HUES6 (cell line): ENCODE data around the gene SSC4D.

Source experiments
- H3K27ac ChIP-seq: 2 replicates; pipeline ENCODE4 v1.7.0; 2013; ENCODE audit warnings: low read depth, mild to moderate bottlenecking, low read length, inconsistent platforms
- H3K27me3 ChIP-seq: 2 replicates; pipeline ENCODE4 v1.6.1; 2013; ENCODE audit warnings: low read length; ENCODE audit not compliant: control insufficient read depth, insufficient read depth
- H3K36me3 ChIP-seq: 2 replicates; pipeline ENCODE4 v1.6.1; 2013; ENCODE audit warnings: low read length; ENCODE audit not compliant: control insufficient read depth, insufficient read depth
- H3K4me1 ChIP-seq: 2 replicates; pipeline ENCODE4 v1.6.1; 2013; ENCODE audit warnings: low read length; ENCODE audit not compliant: control insufficient read depth, insufficient read depth
- H3K4me3 ChIP-seq: 2 replicates; pipeline ENCODE4 v1.5.1; 2013; ENCODE audit warnings: low read depth, low read length
- H3K9ac ChIP-seq: one replicate; pipeline ENCODE4 v1.6.1; 2013; ENCODE audit warnings: mild to moderate bottlenecking, low read length
- H3K9me3 ChIP-seq: 2 replicates; pipeline ENCODE4 v1.6.1; 2013; ENCODE audit warnings: low read depth, low read length; ENCODE audit not compliant: control insufficient read depth, insufficient read depth

SSC4D gene

DNA sequence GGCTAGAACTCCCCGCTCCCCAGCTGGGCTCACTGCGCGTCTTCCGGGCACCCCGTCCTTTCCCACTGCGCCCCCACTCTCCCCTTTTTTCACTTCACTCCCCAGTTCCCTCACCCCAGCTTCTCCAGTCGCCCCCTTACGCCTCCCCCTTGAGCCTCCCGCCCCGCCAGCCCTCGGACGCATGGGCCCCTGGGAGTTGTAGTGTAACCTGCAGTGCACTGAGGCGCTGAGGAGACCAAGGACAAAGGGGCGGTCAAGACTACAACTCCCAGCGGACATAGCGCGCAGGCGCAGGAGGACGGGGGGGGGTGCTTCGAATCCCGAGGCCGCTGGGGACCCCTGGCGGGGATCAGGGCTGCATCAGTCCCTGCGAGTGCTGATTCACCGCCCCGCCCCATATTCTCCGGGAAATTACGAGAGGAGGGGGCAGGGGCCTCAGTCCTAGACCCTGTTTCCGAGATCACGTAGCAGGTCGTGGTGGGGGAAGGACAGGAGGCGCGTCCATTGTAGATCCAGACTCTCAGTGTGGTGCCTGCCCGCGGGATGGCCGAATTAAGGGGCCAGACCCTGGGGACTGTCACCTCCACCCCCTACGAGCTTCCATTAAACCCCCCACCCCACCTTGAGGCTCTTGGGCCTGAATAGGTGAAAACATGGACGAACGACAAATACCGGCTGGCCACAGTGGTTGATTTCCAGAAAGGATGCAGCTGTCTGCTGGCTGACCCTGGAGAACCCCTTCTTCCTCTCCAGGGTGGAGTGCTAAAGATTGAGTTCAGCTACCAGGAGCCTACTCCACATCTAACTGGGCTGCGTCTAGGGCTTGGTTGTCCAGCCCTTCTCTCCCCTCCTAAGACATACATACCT is 50.2 kb downstream of the SSC4D start:
- Histone ChIP-seq H3K9me3 (peaks cover 9% of the 10 kb centered on the region; the same call in 1 of the 2 replicates), H3K27ac (peak overlapping the region; percentile 98), H3K27me3 (no peaks in the 10 kb centered on the region), H3K9ac (peak overlapping the region; percentile 98), H3K4me1 (peaks cover 16% of the 10 kb centered on the region), H3K4me3 (peak overlapping the region; percentile 91), H3K36me3 (peaks cover 36% of the 10 kb centered on the region)

- peak within 1 kb of the TSS; percentile 98 for H3K9ac ChIP-seq
- peaks cover 9% of the 10 kb centered on the region; the same call in 1 of the 2 replicates for H3K9me3 ChIP-seq
- H3K4me3 ChIP-seq: peak within 1 kb of the TSS; percentile 91
- H3K36me3 ChIP-seq: peaks cover 42% of the 10 kb centered on the region
- H3K27ac ChIP-seq: peak within 1 kb of the TSS; percentile 98
- H3K27me3 ChIP-seq: no peaks in the 10 kb centered on the region
- H3K4me1 ChIP-seq: peaks cover 10% of the 10 kb centered on the region
Observed at GRCh38 chr7:76358481-76359110, 50.9 kb downstream of the SSC4D start, which contains the start of gene YWHAG. YWHAG (minus strand) TSS chr7:76358991; CDS start chr7:76358808, 183 bp downstream.

DNA sequence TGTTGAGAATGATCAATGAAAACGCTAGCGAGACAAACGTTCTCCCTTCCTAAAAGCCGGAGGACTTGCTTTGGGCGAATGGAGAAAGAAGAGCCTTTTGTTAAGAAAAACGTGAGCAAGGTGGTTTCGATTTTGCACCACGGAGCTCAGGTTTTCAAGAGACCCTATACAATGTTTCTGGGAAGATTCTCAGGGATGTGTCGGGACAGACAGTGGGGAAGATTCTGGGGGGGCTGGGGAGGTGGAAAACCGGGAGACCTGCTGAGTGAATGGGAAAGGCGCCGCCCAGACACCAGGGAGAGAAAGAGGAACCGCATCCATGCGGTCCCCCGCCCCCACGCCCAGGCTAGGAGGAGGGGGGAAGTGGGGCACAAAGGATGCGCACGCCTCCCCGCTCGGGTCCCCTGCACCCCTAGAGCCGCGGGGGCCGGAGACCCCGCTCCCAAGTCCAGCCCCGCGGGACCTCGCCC is 51.5 kb downstream of the SSC4D start:
- Histone ChIP-seq H3K4me3 (peak overlapping the region; percentile 91), H3K9ac (peak overlapping the region; percentile 98), H3K4me1 (peaks cover 10% of the 10 kb centered on the region), H3K27me3 (no peaks in the 10 kb centered on the region), H3K9me3 (peaks cover 9% of the 10 kb centered on the region; the same call in 1 of the 2 replicates), H3K36me3 (peaks cover 46% of the 10 kb centered on the region), H3K27ac (peak overlapping the region; percentile 98)

DNA sequence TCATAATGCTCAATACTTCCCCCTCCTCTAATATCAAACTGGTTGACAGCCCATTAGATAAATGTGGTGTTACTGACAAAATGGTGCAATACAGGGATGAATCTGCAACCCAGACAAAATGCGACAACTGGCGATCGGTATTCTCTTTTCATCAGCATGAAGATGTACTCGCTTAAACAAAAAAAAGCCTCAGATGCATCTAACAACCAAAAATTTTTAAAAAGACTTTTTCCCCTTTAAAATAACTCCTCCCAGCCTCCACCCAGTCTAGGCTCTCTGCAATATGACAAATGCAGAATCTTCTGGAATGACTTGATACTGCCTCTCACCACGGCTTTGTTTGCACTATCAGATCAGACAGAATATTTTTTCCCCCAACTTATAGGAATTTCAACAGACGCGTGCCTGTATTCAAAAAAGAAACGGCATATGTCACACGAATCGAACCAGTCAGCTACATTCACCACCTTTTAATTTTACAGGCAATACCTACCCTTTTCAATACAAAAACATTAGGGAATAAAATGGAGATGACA is 52.0 kb downstream of the SSC4D start:
- Histone ChIP-seq H3K36me3 (peaks cover 46% of the 10 kb centered on the region), H3K27me3 (no peaks in the 10 kb centered on the region), H3K9me3 (peaks cover 9% of the 10 kb centered on the region; the same call in 1 of the 2 replicates), H3K27ac (peak overlapping the region; percentile 98), H3K9ac (peak overlapping the region; percentile 98), H3K4me3 (peak overlapping the region; percentile 91), H3K4me1 (peaks cover 10% of the 10 kb centered on the region)

GRCh38 chr7:76356823-76357222 is 52.7 kb downstream of the SSC4D start:
- Histone ChIP-seq H3K27ac (no peak overlapping the region), H3K9ac (no peak overlapping the region), H3K4me3 (peak overlapping the region; percentile 91), H3K4me1 (peaks cover 10% of the 10 kb centered on the region), H3K27me3 (no peaks in the 10 kb centered on the region), H3K9me3 (peaks cover 11% of the 10 kb centered on the region; the same call in 1 of the 2 replicates), H3K36me3 (peaks cover 51% of the 10 kb centered on the region)

DNA sequence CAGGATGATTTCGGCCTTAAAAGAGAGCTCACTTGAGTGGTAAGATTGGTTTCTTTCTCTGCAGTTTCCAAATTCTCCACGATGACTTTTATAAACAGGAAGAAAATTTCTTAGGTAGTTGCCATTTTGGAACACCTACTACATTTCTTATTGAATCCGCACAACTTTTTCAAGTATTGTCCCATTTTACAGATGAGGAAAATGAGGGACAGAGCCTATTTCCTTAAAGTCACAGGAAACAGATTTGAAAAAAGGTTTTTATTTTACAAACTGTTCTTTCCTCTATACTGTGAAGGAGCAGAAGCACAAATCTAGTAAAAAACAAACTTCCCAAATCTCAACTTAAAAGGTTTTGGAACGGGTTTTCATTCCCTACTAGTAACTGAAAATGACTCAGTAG is 53.4 kb downstream of the SSC4D start:
- peaks cover 16% of the 10 kb centered on the region; the same call in 1 of the 2 replicates for H3K9me3 ChIP-seq
- no peaks in the 10 kb centered on the region for H3K27me3 ChIP-seq
- H3K4me3 ChIP-seq: no peak overlapping the region; the same call in 1 of the 2 replicates
- H3K36me3 ChIP-seq: peaks cover 59% of the 10 kb centered on the region
- H3K4me1 ChIP-seq: peaks cover 10% of the 10 kb centered on the region
- no peak overlapping the region for H3K9ac ChIP-seq
- no peak overlapping the region for H3K27ac ChIP-seq

GRCh38 chr7:76354981-76355730 is 54.3 kb downstream of the SSC4D start:
- no peak overlapping the region for H3K27ac ChIP-seq
- H3K36me3 ChIP-seq: peaks cover 68% of the 10 kb centered on the region
- H3K9me3 ChIP-seq: peaks cover 16% of the 10 kb centered on the region; the same call in 1 of the 2 replicates
- H3K9ac ChIP-seq: no peak overlapping the region
- no peaks in the 10 kb centered on the region for H3K27me3 ChIP-seq
- H3K4me3 ChIP-seq: 0 out of 2 replicates have a peak overlapping the region, but pooled peaks have one; percentile 6
- peaks cover 10% of the 10 kb centered on the region for H3K4me1 ChIP-seq

GRCh38 chr7:76354516-76354915 is 55.0 kb downstream of the SSC4D start:
- no peak overlapping the region for H3K27ac ChIP-seq
- H3K36me3 ChIP-seq: peaks cover 74% of the 10 kb centered on the region
- H3K4me1 ChIP-seq: peaks cover 5% of the 10 kb centered on the region
- H3K9ac ChIP-seq: no peak overlapping the region
- H3K4me3 ChIP-seq: no peak overlapping the region
- H3K27me3 ChIP-seq: no peaks in the 10 kb centered on the region
- H3K9me3 ChIP-seq: peaks cover 16% of the 10 kb centered on the region; the same call in 1 of the 2 replicates

DNA sequence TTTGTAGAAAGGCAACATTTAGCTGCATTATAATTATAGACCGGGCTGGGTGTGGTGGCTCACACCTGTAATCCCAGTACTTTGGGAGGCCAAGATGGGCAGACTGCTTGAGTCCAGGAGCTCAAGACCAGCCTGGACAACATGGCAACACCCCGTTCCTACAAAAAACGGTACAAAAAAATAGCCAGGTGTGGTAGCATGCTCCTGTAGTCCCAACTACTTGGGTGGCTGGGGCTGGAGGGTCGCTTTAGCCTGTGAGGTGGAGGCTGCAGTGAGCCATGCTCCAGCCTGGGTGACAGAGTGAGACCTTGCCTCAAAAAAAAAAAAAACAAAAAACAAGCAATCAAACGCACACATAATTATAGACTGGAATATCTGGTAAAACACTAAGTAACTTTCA is 55.8 kb downstream of the SSC4D start:
- H3K4me3 ChIP-seq: no peak overlapping the region
- peaks cover 78% of the 10 kb centered on the region for H3K36me3 ChIP-seq
- no peaks in the 10 kb centered on the region for H3K27me3 ChIP-seq
- peaks cover 16% of the 10 kb centered on the region; the same call in 1 of the 2 replicates for H3K9me3 ChIP-seq
- H3K27ac ChIP-seq: no peak overlapping the region
- no peak overlapping the region for H3K9ac ChIP-seq
- peaks cover 4% of the 10 kb centered on the region for H3K4me1 ChIP-seq

DNA sequence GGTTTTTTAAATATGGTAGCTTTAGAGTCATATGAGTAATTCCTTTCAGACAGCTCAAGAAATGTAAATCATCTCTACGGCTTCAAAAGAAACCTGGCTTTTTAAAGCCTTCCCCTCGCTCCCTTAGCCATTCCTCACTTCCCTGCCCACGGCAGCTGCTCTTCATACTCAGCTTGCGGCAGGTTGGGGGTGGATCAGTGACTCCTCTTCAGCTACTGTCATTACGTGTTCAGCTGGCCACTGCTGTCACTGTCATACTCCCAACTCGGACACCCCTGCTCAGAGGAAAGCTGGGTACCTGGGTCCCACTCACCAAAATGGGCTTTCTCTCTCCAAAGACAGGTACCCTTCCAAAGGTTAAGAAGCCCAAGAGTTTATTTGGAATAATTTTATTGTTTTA is 57.3 kb downstream of the SSC4D start:
- Histone ChIP-seq H3K27me3 (no peaks in the 10 kb centered on the region), H3K36me3 (peaks cover 79% of the 10 kb centered on the region), H3K9me3 (peaks cover 16% of the 10 kb centered on the region; the same call in 1 of the 2 replicates), H3K4me1 (peaks cover 4% of the 10 kb centered on the region), H3K9ac (no peak overlapping the region), H3K4me3 (no peak overlapping the region), H3K27ac (no peak overlapping the region)
